Gastroesophageal sphincter (tissue), 3 donors: ENCODE data around the gene STAP1.

Experiments
- CTCF ChIP-seq, 4 experiments: fragments of 200-600 bp in 2 of 4; fragments of 450-650 bp in 2 of 4; sonication (generic) in 1 of 4; IDR thresholded peaks; one replicate each; pipeline ENCODE4 v1.5.1; 2017 to 2019; ENCODE audit warnings: antibody characterized with exemption in 4 of 4, mild to moderate bottlenecking in 2 of 4, moderate library complexity in 2 of 4
- EP300 ChIP-seq: sonication (generic); formaldehyde crosslinking; IDR thresholded peaks from one replicate; pipeline ENCODE4 v1.6.1; 2017; ENCODE audit warnings: antibody characterized with exemption, mild to moderate bottlenecking
- POLR2AphosphoS5 ChIP-seq: sonication (generic); formaldehyde crosslinking; IDR thresholded peaks from one replicate; pipeline ENCODE4 v1.6.1; 2017; ENCODE audit warnings: antibody characterized with exemption

GRCh38 chr4:67632492-67632891 is 74.0 kb downstream of the STAP1 start:
- no peak for TF ChIP-seq EP300
- TF ChIP-seq CTCF (IDR thresholded peaks at IDR 0.05), result no peak
- no peak for TF ChIP-seq POLR2AphosphoS5
